Fibroblast of the aortic adventitia (primary cell): ENCODE data around the gene TMEM151A. TPM values are rescaled to one million over a fixed set of nuclear protein-coding genes. Genes with fewer than 3 reads are reported as not detected.

ENCODE experiments used
- DNase-seq: peaks from one replicate; pipeline ENCODE4 v3.0.0-alpha.2; 2010; ENCODE audit warnings: low read depth
- H3K4me3 ChIP-seq: 2 replicates; pipeline ENCODE4 v1.5.1; 2011; ENCODE audit warnings: low read depth, mild to moderate bottlenecking, control low read depth, low read length, moderate library complexity
- total RNA-seq: library from RNA; depleted of rRNA; stranded (reverse); fragments of >200 nt; gene quantifications from 2 replicates; pipeline ENCODE4 v1.2.3, GENCODE V29; 2012; ENCODE audit warnings: low replicate concordance
- TF ChIP-seq, protein P1 (sequence below): IDR thresholded peaks from 2 replicates; pipeline ENCODE4 v1.5.1; 2011; ENCODE audit warnings: mild to moderate bottlenecking, low read length, control low read depth, inconsistent platforms; ENCODE audit not compliant: insufficient read depth

The TMEM151A gene
- total RNA-seq, 1 donor: 0.27 TPM

DNA sequence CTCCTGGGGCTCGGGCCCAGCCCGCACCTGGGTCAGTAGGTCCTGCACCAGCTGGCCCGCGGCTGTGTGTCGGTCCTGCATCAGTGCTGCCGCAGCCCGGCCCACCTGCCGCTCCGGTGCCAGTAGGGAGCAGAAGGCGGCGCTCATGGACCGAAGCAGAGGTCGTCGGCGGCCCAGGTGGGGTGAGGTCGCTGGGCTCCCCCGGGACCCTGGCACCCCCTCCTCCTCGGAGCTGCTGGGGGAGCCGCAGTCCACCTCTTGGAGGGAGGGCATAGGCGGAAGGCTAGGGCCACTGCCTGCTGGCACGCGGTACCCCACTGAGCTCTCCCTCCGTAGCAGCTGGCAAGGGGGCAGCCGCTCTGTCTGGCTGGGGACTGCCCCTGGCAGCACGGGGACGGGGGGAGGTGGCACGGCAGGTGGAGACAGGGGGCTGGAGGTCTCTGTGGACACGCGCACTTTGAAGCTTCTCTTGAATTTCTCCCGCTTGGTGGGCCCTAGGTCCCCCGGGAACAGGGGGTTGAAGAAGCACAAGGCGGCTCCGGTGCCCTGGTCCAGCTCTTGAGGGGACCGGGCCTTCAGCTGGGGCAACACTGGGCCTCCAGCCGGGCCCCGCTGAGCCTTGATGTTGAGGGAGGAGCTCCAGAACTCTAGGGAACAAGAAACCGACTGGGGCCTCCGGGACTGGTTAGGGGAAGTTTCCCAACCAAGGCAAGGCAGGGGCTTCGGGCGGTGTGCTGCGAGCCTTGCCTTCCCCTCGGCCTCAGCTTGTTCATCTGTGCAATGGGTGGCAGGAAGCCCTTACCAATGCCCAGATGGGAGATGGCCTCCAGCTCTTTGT lies 43.1 kb downstream of the TMEM151A start:
- TF ChIP-seq, protein P1, sequence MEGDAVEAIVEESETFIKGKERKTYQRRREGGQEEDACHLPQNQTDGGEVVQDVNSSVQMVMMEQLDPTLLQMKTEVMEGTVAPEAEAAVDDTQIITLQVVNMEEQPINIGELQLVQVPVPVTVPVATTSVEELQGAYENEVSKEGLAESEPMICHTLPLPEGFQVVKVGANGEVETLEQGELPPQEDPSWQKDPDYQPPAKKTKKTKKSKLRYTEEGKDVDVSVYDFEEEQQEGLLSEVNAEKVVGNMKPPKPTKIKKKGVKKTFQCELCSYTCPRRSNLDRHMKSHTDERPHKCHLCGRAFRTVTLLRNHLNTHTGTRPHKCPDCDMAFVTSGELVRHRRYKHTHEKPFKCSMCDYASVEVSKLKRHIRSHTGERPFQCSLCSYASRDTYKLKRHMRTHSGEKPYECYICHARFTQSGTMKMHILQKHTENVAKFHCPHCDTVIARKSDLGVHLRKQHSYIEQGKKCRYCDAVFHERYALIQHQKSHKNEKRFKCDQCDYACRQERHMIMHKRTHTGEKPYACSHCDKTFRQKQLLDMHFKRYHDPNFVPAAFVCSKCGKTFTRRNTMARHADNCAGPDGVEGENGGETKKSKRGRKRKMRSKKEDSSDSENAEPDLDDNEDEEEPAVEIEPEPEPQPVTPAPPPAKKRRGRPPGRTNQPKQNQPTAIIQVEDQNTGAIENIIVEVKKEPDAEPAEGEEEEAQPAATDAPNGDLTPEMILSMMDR: no peak
- peak overlapping the region; percentile 86 for H3K4me3 ChIP-seq
- DNase-seq: no peak

DNA sequence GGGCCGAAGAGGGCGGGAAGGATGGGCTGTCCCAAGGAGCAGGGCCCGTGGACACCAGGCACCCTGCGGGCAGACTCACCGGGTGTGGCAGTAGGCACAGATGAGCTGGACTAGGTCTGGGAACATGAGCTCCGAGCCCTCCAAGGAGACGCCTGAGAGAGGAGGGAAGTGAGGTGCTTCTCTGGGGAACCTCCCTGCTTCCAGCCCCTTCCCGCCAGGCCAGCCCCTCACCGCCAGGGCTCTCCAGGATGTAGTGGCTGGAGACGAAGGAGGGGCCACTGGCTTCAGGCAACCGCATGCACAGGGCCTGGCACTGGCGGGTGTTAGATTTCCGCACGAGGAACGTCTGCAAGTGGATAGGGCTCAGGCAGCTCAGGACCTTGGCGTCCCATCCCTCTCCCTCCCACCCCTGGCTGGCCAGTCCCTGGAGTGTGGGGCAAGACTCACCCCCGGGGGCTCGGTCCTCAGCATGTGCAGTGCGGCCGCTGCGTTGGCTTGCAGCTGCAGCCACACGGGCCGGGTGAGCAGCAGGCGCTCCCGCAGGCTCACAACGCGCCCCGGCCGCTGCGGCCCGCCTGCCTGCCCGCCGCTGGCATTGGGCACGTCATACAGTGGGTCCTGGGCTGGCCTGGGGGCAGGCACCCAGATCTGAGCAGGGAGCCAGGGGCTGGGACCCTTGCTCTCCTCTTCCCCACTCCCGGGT lies 44.0 kb downstream of the TMEM151A start:
- peak overlapping the region; percentile 86 for H3K4me3 ChIP-seq
- peak; percentile 58 for DNase-seq
- TF ChIP-seq, protein P1: peak; percentile 9

DNA sequence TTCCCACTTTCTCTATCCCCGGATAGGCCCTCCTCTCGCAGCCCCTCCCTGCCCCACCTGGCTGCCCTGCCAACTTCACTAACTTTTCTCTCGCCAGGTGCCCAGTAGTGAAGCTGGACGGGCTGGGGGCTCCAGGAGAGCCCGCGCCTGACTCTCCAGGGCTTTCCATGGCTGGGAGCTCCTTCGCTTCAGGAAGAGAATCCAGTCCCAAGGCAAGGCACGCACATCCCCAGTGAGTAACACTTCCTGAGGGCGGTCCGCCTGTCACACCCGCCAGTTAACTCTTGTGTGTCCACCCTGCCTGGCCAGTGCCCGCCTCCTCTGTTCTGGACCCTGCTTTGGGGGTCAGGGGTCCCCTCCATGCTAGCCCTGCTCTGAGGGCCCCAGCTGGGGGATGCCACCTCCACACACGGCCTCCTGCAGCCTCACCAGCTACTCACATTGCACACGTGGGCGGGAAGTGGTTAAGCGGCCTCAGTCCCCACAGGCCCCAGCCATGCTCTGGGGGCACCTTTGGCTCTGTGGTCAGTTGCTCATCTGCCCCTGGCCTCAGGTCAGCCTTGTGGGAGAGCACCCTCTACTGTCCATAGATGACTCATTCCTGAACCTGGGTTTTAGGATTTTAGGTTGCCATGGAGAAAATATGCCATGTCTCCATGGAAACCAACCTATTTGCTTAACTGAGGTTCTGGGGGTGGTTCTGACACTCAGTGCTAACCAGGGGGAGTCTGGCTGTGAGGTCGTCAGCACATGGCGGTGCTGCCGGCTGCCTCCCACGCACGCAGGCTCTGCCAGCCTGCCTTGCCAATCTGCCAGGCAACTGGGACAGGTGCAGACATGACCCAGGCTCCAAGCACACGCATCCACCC lies 44.8 kb downstream of the TMEM151A start, which contains the start of gene RIN1:
Gene RIN1, minus strand, starts transcription at position 201 of the 869 bp plus-strand sequence. Its CDS starts 32 bp downstream, at position 169.
- peak; percentile 95 for DNase-seq
- peak within 1 kb of the TSS; percentile 86 for H3K4me3 ChIP-seq
- TF ChIP-seq, protein P1: peak; percentile 36

DNA sequence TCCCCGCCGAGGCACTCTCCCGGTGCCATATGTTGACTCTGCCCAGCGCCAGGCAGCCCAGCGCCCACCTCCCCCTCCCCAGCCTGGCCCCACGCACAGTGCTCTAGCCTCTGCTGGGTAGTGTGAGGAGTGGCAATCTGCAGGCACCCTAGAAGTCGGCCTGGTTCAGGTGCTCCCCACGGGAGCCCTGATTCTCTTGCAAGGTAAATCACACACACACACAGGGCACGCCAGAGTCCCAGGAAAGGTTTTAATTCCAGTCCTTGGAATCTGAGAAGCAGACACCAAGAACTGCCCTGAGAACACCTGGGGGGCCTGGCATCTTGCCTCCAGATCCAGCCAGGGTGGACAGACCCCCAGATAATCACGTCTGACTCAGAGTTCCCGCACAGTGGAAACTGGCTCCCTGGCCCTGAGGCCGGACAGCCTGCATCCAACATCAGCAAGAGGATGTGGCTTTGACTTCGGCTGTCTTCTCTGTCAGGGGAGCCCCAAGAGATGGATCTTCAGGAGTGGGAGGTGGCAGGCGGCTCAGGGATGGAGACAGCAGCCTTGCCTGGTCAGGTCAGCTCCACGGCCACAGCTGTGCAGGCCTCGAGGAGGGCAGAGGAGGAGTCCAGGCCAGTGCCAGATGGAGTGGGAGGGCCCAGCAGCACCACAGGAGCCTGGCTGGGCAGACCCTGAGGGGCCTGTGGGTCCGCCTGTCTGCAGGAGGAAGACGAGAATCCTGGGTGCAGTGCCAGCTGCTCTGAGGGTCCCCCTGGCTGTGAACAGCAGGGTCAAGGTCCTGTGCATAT lies 45.6 kb downstream of the TMEM151A start:
- TF ChIP-seq, protein P1: no peak
- DNase-seq: no peak
- no peak overlapping the region for H3K4me3 ChIP-seq

DNA sequence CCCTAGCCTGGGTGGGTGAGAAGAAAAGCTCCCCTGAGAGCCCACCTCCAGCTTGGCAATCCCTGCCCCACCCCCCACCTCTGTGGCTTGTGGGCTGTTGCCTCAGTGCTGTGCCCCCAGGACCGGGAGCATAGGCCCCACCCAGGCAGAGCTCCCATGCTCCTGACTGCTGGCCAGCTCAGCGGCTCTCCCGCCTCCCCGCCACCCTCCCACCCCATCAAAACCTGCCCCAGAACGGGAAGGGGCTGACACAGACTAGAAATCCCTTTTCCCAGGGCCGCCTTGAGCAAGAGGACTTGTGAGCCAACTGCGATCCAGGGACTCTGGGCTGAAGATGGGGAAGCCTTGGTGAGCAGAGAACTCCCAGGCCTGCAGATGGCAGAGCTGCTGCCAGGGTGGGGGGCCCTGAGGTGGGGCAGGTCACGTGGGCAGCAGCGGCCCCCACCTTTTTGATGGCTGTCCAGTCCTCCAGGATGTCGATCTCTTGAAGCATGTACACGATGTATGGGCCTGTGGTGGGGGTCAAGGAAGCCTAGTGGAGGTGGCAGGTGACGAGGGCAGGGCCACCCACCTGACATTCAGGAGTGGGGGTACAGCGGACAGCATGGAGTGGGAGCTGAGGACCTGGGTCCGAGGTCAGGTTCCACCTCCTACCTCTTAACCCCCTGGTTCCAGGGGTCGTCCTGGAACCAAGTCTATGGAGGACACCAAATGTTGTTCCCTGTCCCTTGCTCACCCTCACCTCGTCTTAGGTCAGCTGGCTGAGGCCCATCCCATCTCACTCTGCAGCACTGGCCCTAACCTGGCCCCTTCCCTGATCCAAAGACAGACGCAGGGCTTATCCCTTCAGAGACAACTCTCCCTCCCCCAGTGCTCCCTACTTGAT lies 46.8 kb downstream of the TMEM151A start:
- DNase-seq: no peak
- TF ChIP-seq, protein P1: no peak

More for the DNA sequence above, 46.8 kb downstream of the TMEM151A start:
- no peak overlapping the region for H3K4me3 ChIP-seq
